ENCODE measurements around the gene CEACAM4.

The CEACAM4 gene

DNA sequence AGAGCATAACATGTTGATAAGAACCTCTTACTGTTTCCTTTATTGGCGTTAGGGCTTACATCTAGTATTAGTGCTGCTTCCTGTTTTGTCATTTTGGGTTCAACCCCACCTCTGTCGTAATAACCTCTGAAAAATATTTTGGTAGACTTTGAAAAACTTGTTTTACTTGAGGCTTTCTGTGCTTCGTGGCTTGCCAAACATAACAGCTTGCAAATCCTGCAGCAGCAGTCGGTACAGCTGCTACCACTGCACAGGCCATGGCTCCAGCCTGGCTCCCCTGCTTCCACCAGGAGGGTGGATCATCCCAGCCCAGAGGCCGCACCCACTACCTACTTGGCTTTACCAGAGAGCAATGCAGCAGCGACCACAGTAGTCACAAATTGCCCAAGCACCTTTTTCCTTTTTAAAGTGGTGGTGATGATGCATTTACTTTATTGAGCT lies 11.8 kb upstream of the CEACAM4 start:
- Histone ChIP-seq H3K4me1 (ENCODE audit: insufficient read depth, low read length, severe bottlenecking) (no peaks in the 10 kb centered on the region), H3K9ac (ENCODE audit: low read length) (no peak overlapping the region), H3K27ac (ENCODE audit: low read depth, low read length, poor library complexity, severe bottlenecking) (no peak overlapping the region), H2AFZ (ENCODE audit: low read length) (no peak overlapping the region), H3K4me2 (ENCODE audit: low read length) (no peak overlapping the region), H3K36me3 (ENCODE audit: insufficient read depth, low read length) (no peaks in the 10 kb centered on the region), H3K9me2 (ENCODE audit: low read depth, low read length) (no peaks in the 10 kb centered on the region), H4K20me1 (ENCODE audit: insufficient read depth, low read length) (no peaks in the 10 kb centered on the region), H3K27me3 (ENCODE audit: insufficient read depth, low read length) (no peaks in the 10 kb centered on the region), H3K4me3 (ENCODE audit: low read depth, low read length, poor library complexity, severe bottlenecking) (no peak overlapping the region), H3K9me3 (ENCODE audit: low read length) (no peaks in the 10 kb centered on the region), H3K79me2 (ENCODE audit: insufficient read depth, low read length) (no peaks in the 10 kb centered on the region), H3F3A (ENCODE audit: insufficient read depth, low read length) (no peaks in the 10 kb centered on the region)
- no peak for TF ChIP-seq EZH2 (IDR thresholded peaks at IDR 0.05; ENCODE audit: borderline replicate concordance, low read length)
- TF ChIP-seq, protein P1, sequence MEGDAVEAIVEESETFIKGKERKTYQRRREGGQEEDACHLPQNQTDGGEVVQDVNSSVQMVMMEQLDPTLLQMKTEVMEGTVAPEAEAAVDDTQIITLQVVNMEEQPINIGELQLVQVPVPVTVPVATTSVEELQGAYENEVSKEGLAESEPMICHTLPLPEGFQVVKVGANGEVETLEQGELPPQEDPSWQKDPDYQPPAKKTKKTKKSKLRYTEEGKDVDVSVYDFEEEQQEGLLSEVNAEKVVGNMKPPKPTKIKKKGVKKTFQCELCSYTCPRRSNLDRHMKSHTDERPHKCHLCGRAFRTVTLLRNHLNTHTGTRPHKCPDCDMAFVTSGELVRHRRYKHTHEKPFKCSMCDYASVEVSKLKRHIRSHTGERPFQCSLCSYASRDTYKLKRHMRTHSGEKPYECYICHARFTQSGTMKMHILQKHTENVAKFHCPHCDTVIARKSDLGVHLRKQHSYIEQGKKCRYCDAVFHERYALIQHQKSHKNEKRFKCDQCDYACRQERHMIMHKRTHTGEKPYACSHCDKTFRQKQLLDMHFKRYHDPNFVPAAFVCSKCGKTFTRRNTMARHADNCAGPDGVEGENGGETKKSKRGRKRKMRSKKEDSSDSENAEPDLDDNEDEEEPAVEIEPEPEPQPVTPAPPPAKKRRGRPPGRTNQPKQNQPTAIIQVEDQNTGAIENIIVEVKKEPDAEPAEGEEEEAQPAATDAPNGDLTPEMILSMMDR (IDR thresholded peaks at IDR 0.05; ENCODE audit: low read length) = no peak

DNA sequence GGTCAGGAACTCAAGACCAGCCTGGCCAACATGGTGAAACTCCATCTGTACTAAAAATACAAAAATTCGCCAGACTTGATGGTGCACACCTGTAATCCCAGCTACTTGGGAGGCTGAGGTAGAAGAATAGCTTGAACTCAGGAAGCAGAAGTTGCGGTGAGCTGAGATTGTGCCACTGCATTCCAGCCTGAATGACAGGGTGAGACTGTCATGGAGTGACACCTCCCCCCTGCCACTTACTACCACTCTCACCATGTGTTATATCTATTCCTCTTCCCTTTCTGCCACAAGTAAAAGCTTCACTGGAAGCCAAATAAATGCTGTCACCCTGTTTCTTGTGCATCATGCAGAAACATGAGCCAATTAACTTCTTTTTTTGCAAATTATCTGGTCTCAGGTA lies 10.6 kb upstream of the CEACAM4 start:
- no peaks in the 10 kb centered on the region for H3K79me2 ChIP-seq (ENCODE audit: insufficient read depth, low read length)
- no peaks in the 10 kb centered on the region for H4K20me1 ChIP-seq (ENCODE audit: insufficient read depth, low read length)
- no peaks in the 10 kb centered on the region for H3K9me2 ChIP-seq (ENCODE audit: low read depth, low read length)
- H3F3A ChIP-seq (ENCODE audit: insufficient read depth, low read length) = no peaks in the 10 kb centered on the region
- no peak overlapping the region for H3K9ac ChIP-seq (ENCODE audit: low read length)
- H3K4me2 ChIP-seq (ENCODE audit: low read length) = no peak overlapping the region
- no peaks in the 10 kb centered on the region for H3K36me3 ChIP-seq (ENCODE audit: insufficient read depth, low read length)
- H3K4me1 ChIP-seq (ENCODE audit: insufficient read depth, low read length, severe bottlenecking) = no peaks in the 10 kb centered on the region
- no peak overlapping the region for H2AFZ ChIP-seq (ENCODE audit: low read length)
- H3K4me3 ChIP-seq (ENCODE audit: low read depth, low read length, poor library complexity, severe bottlenecking) = no peak overlapping the region
- H3K27me3 ChIP-seq (ENCODE audit: insufficient read depth, low read length) = no peaks in the 10 kb centered on the region
- TF ChIP-seq EZH2 (IDR thresholded peaks at IDR 0.05; ENCODE audit: borderline replicate concordance, low read length) = no peak
- TF ChIP-seq, protein P1 (IDR thresholded peaks at IDR 0.05; ENCODE audit: low read length) = no peak
- no peak overlapping the region for H3K27ac ChIP-seq (ENCODE audit: low read depth, low read length, poor library complexity, severe bottlenecking)
- H3K9me3 ChIP-seq (ENCODE audit: low read length) = no peaks in the 10 kb centered on the region

DNA sequence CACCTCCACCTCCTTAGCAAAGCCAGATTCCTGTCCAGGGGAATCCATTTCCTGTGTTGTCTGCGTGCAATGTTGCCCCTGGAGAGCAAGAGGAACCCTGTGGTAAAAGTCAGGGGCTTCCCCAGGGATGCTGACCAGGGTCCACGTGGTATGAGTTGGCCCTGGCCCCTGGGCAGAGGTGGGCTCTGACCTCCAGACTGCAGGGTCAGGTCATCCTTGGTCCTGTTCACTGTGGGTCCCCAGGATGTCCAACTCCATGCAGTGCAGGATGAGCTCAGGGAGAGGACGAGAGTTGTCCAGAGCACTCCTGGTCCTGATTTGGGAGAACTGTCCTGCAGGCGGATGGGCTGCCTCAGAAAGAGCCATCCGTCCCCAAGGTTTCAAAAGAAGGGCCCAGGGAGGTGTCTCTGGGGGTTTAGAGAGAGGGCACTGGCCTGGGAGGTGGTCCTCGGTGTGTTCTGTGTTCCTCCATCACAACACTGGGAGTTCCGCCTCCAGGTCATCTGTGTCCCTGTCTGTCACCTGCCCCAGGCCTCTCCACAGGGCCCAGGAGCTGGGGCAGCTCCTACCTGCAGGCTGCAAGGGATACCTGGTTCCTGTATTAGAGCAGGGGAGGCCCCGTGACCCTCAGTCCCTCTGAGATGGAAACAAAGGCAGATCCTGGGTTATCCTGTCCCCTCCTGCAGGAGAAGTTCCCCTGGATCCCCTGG lies 1.2 kb upstream of the CEACAM4 start:
- H3K9me3 ChIP-seq (ENCODE audit: low read length) = peaks cover 10% of the 10 kb centered on the region
- no peak overlapping the region for H2AFZ ChIP-seq (ENCODE audit: low read length)
- TF ChIP-seq, protein P1 (IDR thresholded peaks at IDR 0.05; ENCODE audit: low read length) = no peak
- no peak for TF ChIP-seq EZH2 (IDR thresholded peaks at IDR 0.05; ENCODE audit: borderline replicate concordance, low read length)
- H3K9me2 ChIP-seq (ENCODE audit: low read depth, low read length) = no peaks in the 10 kb centered on the region
- H3K36me3 ChIP-seq (ENCODE audit: insufficient read depth, low read length) = no peaks in the 10 kb centered on the region
- H3K4me2 ChIP-seq (ENCODE audit: low read length) = no peak overlapping the region
- no peak overlapping the region for H3K27ac ChIP-seq (ENCODE audit: low read depth, low read length, poor library complexity, severe bottlenecking)
- H4K20me1 ChIP-seq (ENCODE audit: insufficient read depth, low read length) = no peaks in the 10 kb centered on the region
- H3K27me3 ChIP-seq (ENCODE audit: insufficient read depth, low read length) = no peaks in the 10 kb centered on the region; the same call in none of the 2 replicates
- no peaks in the 10 kb centered on the region for H3K4me1 ChIP-seq (ENCODE audit: insufficient read depth, low read length, severe bottlenecking)
- no peaks in the 10 kb centered on the region for H3F3A ChIP-seq (ENCODE audit: insufficient read depth, low read length)
- no peak overlapping the region for H3K9ac ChIP-seq (ENCODE audit: low read length)
- H3K4me3 ChIP-seq (ENCODE audit: low read depth, low read length, poor library complexity, severe bottlenecking) = no peak overlapping the region
- no peaks in the 10 kb centered on the region for H3K79me2 ChIP-seq (ENCODE audit: insufficient read depth, low read length)

Measured in OCI-LY1 (cell line).